ENCODE results near the gene ZNF654. TPM values are rescaled to one million over a fixed set of nuclear protein-coding genes. Genes with fewer than 3 reads are reported as not detected.

ZNF654 gene
- 7.5 and 9.9 TPM in 2 replicates for total RNA-seq (2014; rRNA removed; shearing (Covaris generic))
- polyA plus RNA-seq (2016; fragmentation: Nextera tagmentation; extraction: Ambion mirVana) = 2.8 and 6.2 TPM in 2 replicates
- long read RNA-seq, partial matches to known transcripts = 3 of 4 reads
- long read RNA-seq, other reads (novel, unspliced or antisense) = 1 of 4 reads

- Mint-ChIP-seq H3K9me3 (no peaks in the 10 kb centered on the region; the same call in 2 of the 3 replicates), H3K27me3 (ENCODE audit: insufficient read depth, low read depth, poor library complexity) (peaks cover 6% of the 10 kb centered on the region), H3K27ac (peak within 1 kb of the TSS; percentile 84), H3K4me3 (peak within 1 kb of the TSS; percentile 92), H3K4me1 (peaks cover 17% of the 10 kb centered on the region), H3K36me3 (ENCODE audit: low read depth) (peaks cover 26% of the 10 kb centered on the region)
- Histone ChIP-seq H3K9me2 (ENCODE audit: insufficient read depth) (no peaks in the 10 kb centered on the region), H3K4me3 (peak within 1 kb of the TSS; percentile 83), H3K4me1 (ENCODE audit: insufficient read depth) (peaks cover 10% of the 10 kb centered on the region), H3K79me2 (replicated peaks; ENCODE audit: insufficient read depth) (peaks cover 61% of the 10 kb centered on the region), H2AFZ (peak within 1 kb of the TSS; percentile 66), H4K20me1 (replicated peaks; ENCODE audit: insufficient read depth) (0 out of 2 replicates have a peak, but pooled peaks cover 3% of the 10 kb centered on the region), H3K4me2 (peak within 1 kb of the TSS; percentile 94), H3K27ac (ENCODE audit: low read depth) (peak within 1 kb of the TSS; percentile 79; the same call in 1 of the 2 replicates), H3K27me3 (ENCODE audit: insufficient read depth) (no peaks in the 10 kb centered on the region), H3F3A (replicated peaks; ENCODE audit: low read depth) (no peaks in the 10 kb centered on the region; the same call in 1 of the 2 replicates), H3K36me3 (ENCODE audit: insufficient read depth) (peaks cover 12% of the 10 kb centered on the region)
- DNase-seq (ENCODE audit: low spot score) (peak; percentile 98), ATAC-seq (peak; percentile 92)
- no peak for TF ChIP-seq ZNF114 (CRISPR knock-in tag; IDR thresholded peaks at IDR 0.05)
- TF ChIP-seq NANOG (IDR thresholded peaks at IDR 0.05; ENCODE audit: borderline replicate concordance) = no peak
- no peak for TF ChIP-seq CTCF (conservative IDR thresholded peaks at IDR 0.05; ENCODE audit: low read depth in 2 of 2)
- TF ChIP-seq JUNB (IDR thresholded peaks at IDR 0.05; ENCODE audit: unreplicated experiment) = no peak
- no peak for TF ChIP-seq ETS1 (IDR thresholded peaks at IDR 0.05)
- TF ChIP-seq ZNF462 (CRISPR knock-in tag; IDR thresholded peaks at IDR 0.05) = no peak
- TF ChIP-seq REST (IDR thresholded peaks at IDR 0.05; ENCODE audit: unreplicated experiment) = no peak
- TF ChIP-seq STAT1 (IDR thresholded peaks at IDR 0.05; ENCODE audit: unreplicated experiment) = no peak
- TF ChIP-seq CREB1 (CRISPR knock-in tag; IDR thresholded peaks at IDR 0.05; ENCODE audit: low read depth) = peak; percentile 78; the same call in 1 of the 2 replicates
- TF ChIP-seq POLR2AphosphoS5 (IDR thresholded peaks at IDR 0.05; ENCODE audit: low read depth) = peak; percentile 72
These were observed at the start of gene ZNF654, which contains the start of gene CGGBP1 for GRCh38 chr3:88058581-88059379. Gene ZNF654 (plus strand): TSS chr3:88059255. CDS start chr3:88059320, 65 bp downstream. Gene CGGBP1 (minus strand): TSS chr3:88059005. CDS start chr3:88055976, 3,029 bp downstream.
